SU-DHL-6 (cell line): ENCODE results near the gene TUFT1.

Experiments
- CTCF ChIP-seq: fragments of 200-600 bp; sonication (generic); IDR thresholded peaks from one replicate; pipeline ENCODE4 v1.5.1; 2017; ENCODE audit warnings: antibody characterized with exemption, mild to moderate bottlenecking, low read length, moderate library complexity; ENCODE audit not compliant: insufficient read depth, poor library complexity, severe bottlenecking
- EZH2phosphoT487 ChIP-seq: fragments of 200-600 bp; sonication (generic), shearing (Covaris generic); conservative IDR thresholded peaks from 2 replicates; pipeline ENCODE4 v1.6.1; 2018; ENCODE audit warnings: mild to moderate bottlenecking, antibody characterized with exemption, low read length, moderate library complexity, mixed read lengths

GRCh38 chr1:151510957-151511635 lies 29.0 kb upstream of the TUFT1 start, which contains the start of gene CGN:
- no peak for TF ChIP-seq CTCF
- no peak for TF ChIP-seq EZH2phosphoT487
